AG09319 (cell line): ENCODE measurements around the gene DUOXA2.
"Not testable (repeated sequence)": the region's sequence is repeated elsewhere in the genome, so short reads cannot be mapped to it uniquely, and the experiment has no call there.

Source experiments
- DNase-seq: peaks from one replicate; pipeline ENCODE4 v3.0.0-alpha.2; 2010; ENCODE audit warnings: low read depth; ENCODE audit errors: extremely low read depth
- TF ChIP-seq, protein P1 (sequence below): IDR thresholded peaks from 2 replicates; pipeline ENCODE4 v1.5.1; 2011; ENCODE audit warnings: low read depth, mild to moderate bottlenecking, inconsistent platforms, low read length, moderate library complexity

The DUOXA2 gene

DNA sequence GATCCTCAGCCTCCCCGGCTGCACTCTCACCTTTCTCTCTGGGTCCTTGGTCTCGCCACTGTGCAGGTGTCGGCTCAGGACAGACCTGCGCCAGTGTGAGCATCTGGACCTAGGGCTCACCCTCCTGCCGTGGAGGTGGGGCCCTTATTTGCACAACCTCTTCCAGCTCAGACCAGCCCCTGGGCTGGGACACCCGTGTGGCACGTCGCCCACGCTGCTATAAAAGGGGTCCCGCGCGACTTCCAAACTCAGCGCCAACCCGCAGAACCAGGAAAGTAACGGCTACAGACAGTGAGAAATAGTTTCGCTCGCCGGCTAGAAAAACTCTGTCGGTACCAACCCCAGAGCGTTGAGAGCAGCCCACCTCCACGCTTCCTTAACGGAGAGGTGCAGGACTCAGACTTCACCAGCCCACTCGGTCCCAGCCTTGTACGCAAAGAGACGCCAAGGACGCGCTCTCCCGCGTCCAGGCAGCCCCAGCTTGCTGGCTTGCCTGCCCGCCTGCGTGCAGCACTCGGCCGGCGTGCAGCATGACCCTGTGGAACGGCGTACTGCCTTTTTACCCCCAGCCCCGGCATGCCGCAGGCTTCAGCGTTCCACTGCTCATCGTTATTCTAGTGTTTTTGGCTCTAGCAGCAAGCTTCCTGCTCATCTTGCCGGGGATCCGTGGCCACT, at the start of gene DUOXA2, which contains the start of gene DUOX2:
TSS of gene DUOXA2 (plus strand) at position 251 of the 675 bp plus-strand sequence. CDS start at position 531, 280 bp downstream.
TSS of gene DUOX2 (minus strand) at position 97 of the 675 bp plus-strand sequence. CDS start 761 bp downstream, outside the sequence.
- TF ChIP-seq, protein P1, sequence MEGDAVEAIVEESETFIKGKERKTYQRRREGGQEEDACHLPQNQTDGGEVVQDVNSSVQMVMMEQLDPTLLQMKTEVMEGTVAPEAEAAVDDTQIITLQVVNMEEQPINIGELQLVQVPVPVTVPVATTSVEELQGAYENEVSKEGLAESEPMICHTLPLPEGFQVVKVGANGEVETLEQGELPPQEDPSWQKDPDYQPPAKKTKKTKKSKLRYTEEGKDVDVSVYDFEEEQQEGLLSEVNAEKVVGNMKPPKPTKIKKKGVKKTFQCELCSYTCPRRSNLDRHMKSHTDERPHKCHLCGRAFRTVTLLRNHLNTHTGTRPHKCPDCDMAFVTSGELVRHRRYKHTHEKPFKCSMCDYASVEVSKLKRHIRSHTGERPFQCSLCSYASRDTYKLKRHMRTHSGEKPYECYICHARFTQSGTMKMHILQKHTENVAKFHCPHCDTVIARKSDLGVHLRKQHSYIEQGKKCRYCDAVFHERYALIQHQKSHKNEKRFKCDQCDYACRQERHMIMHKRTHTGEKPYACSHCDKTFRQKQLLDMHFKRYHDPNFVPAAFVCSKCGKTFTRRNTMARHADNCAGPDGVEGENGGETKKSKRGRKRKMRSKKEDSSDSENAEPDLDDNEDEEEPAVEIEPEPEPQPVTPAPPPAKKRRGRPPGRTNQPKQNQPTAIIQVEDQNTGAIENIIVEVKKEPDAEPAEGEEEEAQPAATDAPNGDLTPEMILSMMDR, result no peak
- DNase-seq, result no peak

DNA sequence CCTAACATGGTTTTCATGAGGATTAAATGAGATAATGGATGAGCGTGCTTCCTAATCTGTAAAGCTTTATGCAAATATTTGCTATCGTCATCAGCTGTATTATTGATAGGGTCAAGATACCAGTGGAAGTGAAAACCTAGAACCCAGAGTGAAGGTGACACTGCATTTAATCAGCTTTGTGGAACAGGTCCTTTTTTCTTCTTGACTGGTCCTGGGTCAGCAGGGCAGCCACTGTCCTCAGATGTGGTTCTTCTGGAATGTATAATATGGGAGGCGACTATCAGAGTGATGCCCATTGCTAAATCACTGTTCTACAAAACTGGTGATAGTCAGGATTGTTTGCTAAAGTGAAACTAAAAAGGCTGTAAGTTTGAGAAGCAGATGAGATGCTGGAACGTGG, 49.7 kb upstream of the DUOXA2 start:
- DNase-seq, result no peak
- TF ChIP-seq, protein P1, result no peak

DNA sequence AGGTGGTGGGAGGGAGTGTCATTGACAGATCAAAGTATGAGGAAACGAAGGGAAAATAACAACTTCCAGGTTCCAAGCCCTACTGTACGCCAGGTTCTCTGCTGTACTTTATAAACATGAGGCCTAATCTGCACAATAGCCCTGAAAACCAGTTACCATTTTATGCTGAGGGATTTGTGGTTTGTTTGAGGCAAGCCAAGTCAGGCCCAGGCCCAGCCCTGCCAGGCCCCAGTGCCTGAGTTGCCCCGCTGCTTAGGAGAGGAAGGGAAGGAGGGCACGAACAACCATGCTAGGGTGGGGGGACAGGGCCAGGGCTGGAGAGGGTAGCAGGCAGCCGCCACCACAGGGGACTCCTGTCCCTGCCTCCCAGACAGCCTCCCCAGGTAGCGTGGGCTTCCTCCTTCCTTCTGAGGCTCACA, 44.2 kb upstream of the DUOXA2 start:
- not testable (repeated sequence) for DNase-seq

DNA sequence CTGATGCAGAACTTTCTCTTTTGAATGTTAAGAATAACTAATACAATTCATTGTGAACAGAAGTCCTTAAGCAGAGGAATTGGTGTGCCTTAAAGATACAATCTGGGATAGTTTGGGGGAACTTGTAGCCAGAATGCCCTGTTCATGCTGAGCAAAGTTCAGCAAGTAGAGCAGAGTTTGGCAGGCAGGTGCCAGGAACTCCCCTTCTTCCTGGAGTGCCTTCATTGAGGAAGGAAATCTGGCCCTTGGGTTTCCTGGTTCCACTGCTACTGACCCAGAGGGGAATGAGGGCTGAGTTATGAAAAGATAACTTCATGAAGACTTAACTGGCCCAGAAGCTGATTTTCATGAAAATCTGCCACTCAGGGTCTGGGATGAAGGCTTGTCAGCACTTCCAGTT, 40.5 kb upstream of the DUOXA2 start:
- DNase-seq, result not testable (repeated sequence)

DNA sequence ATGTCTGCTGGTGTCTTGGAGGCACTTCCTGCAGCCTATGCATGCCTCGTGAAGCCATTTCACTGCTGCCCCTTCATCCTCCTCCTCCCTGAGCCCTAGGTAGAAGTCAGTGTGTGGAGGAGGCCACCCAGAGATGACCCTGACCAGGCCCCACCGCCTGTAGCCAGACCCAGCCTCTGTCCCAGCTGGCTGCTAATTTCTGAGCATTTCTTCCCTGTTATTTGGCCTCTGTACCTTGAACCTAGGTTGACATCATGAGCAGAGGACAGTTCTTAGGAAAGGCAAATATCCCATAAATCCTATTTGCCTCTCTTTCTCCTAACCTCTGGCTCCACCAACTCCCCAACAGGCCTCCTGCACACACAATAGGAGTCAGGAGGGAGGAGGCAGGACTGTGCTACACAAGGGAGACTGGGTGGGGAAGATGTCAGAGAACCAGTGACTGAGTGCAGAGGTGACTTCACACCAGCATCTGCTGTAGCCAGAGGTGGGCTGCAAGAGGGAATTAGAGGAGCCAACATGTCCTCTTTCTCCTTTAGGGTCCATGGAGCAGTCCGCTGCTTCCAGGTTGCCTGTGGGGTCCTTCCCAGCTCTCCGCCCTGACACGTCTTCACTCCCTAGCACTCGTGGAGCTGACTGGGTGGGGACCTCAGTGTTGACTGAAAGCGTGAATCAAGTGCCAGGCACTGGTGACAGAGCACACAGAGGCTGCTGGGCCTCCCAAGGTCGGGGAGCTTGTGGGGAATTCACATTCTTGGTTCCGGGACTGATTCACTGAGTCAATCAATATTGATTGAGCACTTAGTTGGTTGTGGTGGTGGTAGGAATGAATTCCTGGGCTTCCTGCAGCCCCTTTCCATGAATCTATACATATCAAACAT, 38.4 kb upstream of the DUOXA2 start:
- not testable (repeated sequence) for DNase-seq

DNA sequence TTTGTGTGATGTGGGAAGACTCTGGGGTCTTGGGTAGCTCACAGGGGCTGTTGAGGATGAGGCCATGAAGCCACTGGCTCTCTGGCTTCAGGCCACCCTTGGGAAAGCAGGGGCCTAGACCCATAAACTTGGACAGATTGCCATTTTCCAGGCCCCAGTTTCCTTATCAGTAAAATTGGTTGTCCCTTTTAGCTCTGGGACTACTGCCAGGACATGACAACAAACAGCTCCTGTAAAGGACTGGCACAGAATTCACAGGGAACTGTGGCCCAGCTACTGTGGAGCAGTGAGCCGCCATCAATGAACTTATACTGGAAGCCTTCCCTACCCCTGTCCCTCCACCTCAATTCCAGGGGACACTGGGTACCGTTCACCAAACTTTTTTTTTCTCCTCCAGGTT, 36.7 kb upstream of the DUOXA2 start:
- not testable (repeated sequence) for DNase-seq

DNA sequence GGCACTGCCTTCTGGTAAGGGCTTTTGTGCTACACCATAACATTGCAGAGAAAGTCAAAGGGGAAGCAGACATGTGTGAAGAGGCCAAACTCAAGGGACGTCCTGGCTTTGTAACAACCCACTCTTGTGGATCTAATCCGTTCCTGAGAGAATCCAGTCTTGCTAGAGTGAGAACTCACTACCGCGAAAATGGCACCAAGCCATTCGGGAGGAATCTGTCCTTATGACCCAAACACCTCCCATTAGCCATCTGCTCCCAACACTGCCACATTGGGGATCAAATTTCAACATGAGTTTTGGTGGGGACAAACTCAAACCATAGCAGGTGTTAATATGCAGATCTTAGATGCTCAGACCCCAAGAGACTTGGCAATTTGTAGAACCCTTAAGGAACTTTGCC, 34.9 kb upstream of the DUOXA2 start:
- not testable (repeated sequence) for DNase-seq

DNA sequence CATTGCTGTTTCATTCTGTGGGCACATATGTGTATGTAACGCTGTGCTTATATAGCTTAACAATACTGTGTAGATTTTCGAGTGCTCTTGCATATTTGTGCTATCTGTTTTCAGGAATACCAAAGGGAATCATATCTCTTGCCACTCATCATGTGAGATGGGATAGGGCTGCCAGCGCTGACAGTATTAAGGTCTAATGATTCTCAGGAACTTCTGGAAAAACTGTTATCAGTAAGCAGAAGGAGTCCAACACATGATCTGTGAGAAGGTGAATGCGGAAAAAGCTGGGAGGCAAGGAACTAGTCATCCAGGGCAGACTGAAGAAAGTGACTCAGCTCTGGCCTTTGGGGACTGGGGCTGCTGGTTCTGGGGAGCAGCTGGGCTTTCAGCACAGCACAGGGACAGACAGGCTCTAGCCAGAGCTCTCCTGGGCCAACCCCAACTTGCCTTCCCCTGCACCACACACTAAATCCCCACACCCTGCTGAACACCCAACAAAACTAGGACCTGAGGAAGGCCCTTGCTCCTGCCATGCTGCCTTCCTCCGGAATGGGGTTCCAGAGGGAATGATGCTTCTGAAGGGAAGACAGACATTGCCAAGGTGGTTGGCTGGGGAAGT, 34.4 kb upstream of the DUOXA2 start:
- DNase-seq, result not testable (repeated sequence)

DNA sequence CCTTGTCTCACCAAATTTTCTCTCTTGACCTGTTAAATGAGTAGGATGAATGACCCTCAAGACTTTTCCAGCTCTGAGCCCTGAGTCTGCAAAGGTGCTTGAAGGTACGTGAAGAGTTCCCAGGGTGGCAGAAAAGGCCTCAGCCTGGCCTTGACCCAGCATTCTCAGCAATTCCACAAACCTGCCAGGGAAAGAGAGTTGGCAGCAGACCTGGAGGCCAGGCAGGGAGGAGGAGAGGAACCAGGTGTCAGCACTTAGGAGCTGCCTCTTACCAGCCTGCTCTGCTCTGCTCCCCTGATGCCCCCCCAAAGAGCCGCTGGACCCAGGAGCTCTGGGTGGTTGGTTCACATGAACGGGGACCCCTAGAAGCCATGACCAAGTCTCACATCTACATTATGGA, 33.5 kb upstream of the DUOXA2 start:
- DNase-seq, result not testable (repeated sequence)

DNA sequence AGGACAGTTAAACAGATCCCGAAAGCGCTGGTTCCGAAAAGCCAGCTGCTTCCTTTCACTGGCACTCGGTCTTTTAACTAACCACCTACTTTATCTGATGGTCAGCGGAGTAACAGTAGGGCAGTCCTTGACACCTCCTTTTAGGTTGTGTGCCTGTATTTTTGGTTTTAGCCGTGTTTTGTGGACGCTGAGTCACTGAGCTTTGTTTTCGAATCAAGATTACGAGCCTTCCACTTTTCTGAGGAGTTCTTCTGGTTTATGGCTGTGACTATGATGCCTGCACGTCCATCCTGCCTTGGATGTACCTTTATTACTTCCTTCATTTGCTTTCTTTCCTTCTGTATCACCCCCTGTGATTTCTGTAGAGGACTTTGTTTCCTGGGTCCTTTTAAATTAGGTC, 31.7 kb upstream of the DUOXA2 start:
- not testable (repeated sequence) for DNase-seq

DNA sequence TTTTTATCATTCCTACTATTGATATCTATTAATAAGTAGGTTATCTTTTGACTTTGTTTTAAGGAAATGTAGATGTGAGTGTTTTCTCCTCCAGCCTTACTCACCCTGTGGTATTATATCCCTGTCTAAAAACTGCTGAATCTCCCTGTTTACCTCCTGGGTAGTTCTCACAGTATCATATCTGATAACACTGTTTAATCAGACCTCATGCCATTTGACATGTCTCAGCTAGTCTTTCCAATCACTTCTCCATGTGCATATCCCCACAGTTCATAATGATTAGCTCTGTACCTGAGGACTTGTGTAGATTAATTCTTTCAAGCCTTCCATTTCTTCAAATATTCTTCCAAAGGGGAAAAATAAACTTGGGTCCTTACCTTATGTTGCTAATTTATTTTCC, 30.9 kb upstream of the DUOXA2 start:
- TF ChIP-seq, protein P1, result no peak
- no peak for DNase-seq
